HG03280 (cell line): ENCODE measurements around the gene SLC1A4.
A peak's percentile ranks its signal among the peaks of the same experiment; 100 is the strongest.

Source experiments
- ATAC-seq: cut with Tn5 transposase; IDR thresholded peaks from one replicate; pipeline ENCODE4 v1.9.1; 2021; ENCODE audit warnings: mild to moderate bottlenecking, moderate library complexity; ENCODE audit not compliant: unreplicated experiment

SLC1A4 gene

GRCh38 chr2:65046633-65047407 lies 57.6 kb downstream of the SLC1A4 start:
- ATAC-seq, result no peak

GRCh38 chr2:65049010-65049639 lies 59.9 kb downstream of the SLC1A4 start:
- no peak for ATAC-seq

GRCh38 chr2:65050931-65051330 lies 61.7 kb downstream of the SLC1A4 start:
- no peak for ATAC-seq

- peak; percentile 50 for ATAC-seq
These were observed 64.0 kb downstream of the SLC1A4 start for GRCh38 chr2:65053199-65053598.

- ATAC-seq, result no peak
These were observed 65.7 kb downstream of the SLC1A4 start for GRCh38 chr2:65054749-65055421.

- peak; percentile 37 for ATAC-seq
These were observed 66.4 kb downstream of the SLC1A4 start for GRCh38 chr2:65055422-65056214.

- peak; percentile 89 for ATAC-seq
These were observed 67.2 kb downstream of the SLC1A4 start, which contains the start of gene CEP68 for GRCh38 chr2:65056215-65057053. TSS of gene CEP68 (plus strand) at chr2:65056416. CDS start at chr2:65069445, 13,029 bp downstream.

- no peak for ATAC-seq
These were observed 67.8 kb downstream of the SLC1A4 start for GRCh38 chr2:65057054-65057375.

- no peak for ATAC-seq
These were observed 68.3 kb downstream of the SLC1A4 start for GRCh38 chr2:65057391-65058052.

- ATAC-seq, result no peak
These were observed 69.9 kb downstream of the SLC1A4 start for GRCh38 chr2:65059071-65059470.

- ATAC-seq, result no peak
These were observed 72.1 kb downstream of the SLC1A4 start for GRCh38 chr2:65061146-65061909.

- no peak for ATAC-seq
These were observed 72.7 kb downstream of the SLC1A4 start for GRCh38 chr2:65061910-65062339.

GRCh38 chr2:65062843-65063825 lies 73.9 kb downstream of the SLC1A4 start:
- ATAC-seq, result no peak

- peak; percentile 75 for ATAC-seq
These were observed 75.7 kb downstream of the SLC1A4 start for GRCh38 chr2:65064728-65065552.

GRCh38 chr2:65067806-65068553 lies 78.8 kb downstream of the SLC1A4 start:
- ATAC-seq, result no peak

GRCh38 chr2:65069439-65069824 lies 80.2 kb downstream of the SLC1A4 start:
- no peak for ATAC-seq
